Activated CD4-positive, alpha-beta T cell treated with anti-CD3 and anti-CD28 coated beads, Interleukin-2, Interleukin-6, amounts not matched to agents 100 ng/mL and 50 ng/mL, durations not matched to agents 16 hours and 8 hours (primary cell): ENCODE measurements around the gene IFNE.
"Not testable (repeated sequence)": the region's sequence is repeated elsewhere in the genome, so short reads cannot be mapped to it uniquely, and the experiment has no call there.

ENCODE experiments used
- DNase-seq: peaks from one replicate; pipeline ENCODE4 v3.0.0-alpha.2; 2020

The IFNE gene

GRCh38 chr9:21481470-21482056 is 550 bp downstream of the IFNE start:
- DNase-seq, result no peak

- DNase-seq, result no peak
Observed at GRCh38 chr9:21479152-21479702, 2.9 kb downstream of the IFNE start.

GRCh38 chr9:21477466-21477865 is 4.6 kb downstream of the IFNE start:
- DNase-seq, result peak; percentile 28

GRCh38 chr9:21473236-21473635 is 8.9 kb downstream of the IFNE start:
- DNase-seq, result no peak

- DNase-seq, result no peak
Observed at GRCh38 chr9:21470126-21470525, 12.0 kb downstream of the IFNE start.

GRCh38 chr9:21465859-21466518 is 16.1 kb downstream of the IFNE start:
- peak; percentile 56 for DNase-seq

- DNase-seq, result no peak
Observed at GRCh38 chr9:21465138-21465537, 17.0 kb downstream of the IFNE start.

- DNase-seq, result no peak
Observed at GRCh38 chr9:21461377-21461776, 20.7 kb downstream of the IFNE start.

GRCh38 chr9:21455320-21455719 is 26.8 kb downstream of the IFNE start:
- peak; percentile 33 for DNase-seq

- no peak for DNase-seq
Observed at GRCh38 chr9:21454149-21454548, 28.0 kb downstream of the IFNE start.

- DNase-seq, result no peak
Observed at GRCh38 chr9:21452681-21453080, 29.4 kb downstream of the IFNE start.

- no peak for DNase-seq
Observed at GRCh38 chr9:21450733-21451394, 31.2 kb downstream of the IFNE start.

- not testable (repeated sequence) for DNase-seq
Observed at GRCh38 chr9:21449312-21449711, 32.8 kb downstream of the IFNE start.

GRCh38 chr9:21443849-21444625 is 38.1 kb downstream of the IFNE start:
- DNase-seq, result peak; percentile 17

- no peak for DNase-seq
Observed at GRCh38 chr9:21440139-21440538, 42.0 kb downstream of the IFNE start, which contains the start of gene IFNA1. IFNA1 (plus strand) TSS chr9:21440439; CDS start chr9:21440508, 69 bp downstream.

- not testable (repeated sequence) for DNase-seq
Observed at GRCh38 chr9:21435015-21435383, 47.1 kb downstream of the IFNE start.

GRCh38 chr9:21434202-21435014 is 47.7 kb downstream of the IFNE start:
- peak; percentile 43 for DNase-seq

- no peak for DNase-seq
Observed at GRCh38 chr9:21432672-21433425, 49.3 kb downstream of the IFNE start.
